Stimulated activated CD4-positive, alpha-beta T cell treated with anti-CD3 and anti-CD28 coated beads, TNF-alpha, amount 100 ng/mL, for 1 hour (primary cell): ENCODE results near the gene WNT11.
"Not testable (repeated sequence)": the region's sequence is repeated elsewhere in the genome, so short reads cannot be mapped to it uniquely, and the experiment has no call there.

Source experiments
- DNase-seq, 3 donors: peaks; one replicate each; pipeline ENCODE4 v3.0.0-alpha.2; 2020; ENCODE audit warnings: low read depth in 3 of 3, low spot score in 1 of 3

WNT11 gene

GRCh38 chr11:76203131-76203925 lies 3.0 kb downstream of the WNT11 start:
- DNase-seq: no peak

GRCh38 chr11:76201672-76202412 lies 4.5 kb downstream of the WNT11 start:
- no peak for DNase-seq

- DNase-seq: no peak
Observed at GRCh38 chr11:76201056-76201455, 5.2 kb downstream of the WNT11 start.

GRCh38 chr11:76200006-76200940 lies 6.0 kb downstream of the WNT11 start:
- no peak for DNase-seq

GRCh38 chr11:76198691-76199090 lies 7.6 kb downstream of the WNT11 start:
- DNase-seq: not testable (repeated sequence)

- no peak for DNase-seq
Observed at GRCh38 chr11:76197941-76198640, 8.2 kb downstream of the WNT11 start.

GRCh38 chr11:76197332-76197731 lies 9.0 kb downstream of the WNT11 start:
- no peak for DNase-seq

GRCh38 chr11:76196849-76197248 lies 9.5 kb downstream of the WNT11 start:
- no peak for DNase-seq

GRCh38 chr11:76194872-76195668 lies 11.2 kb downstream of the WNT11 start:
- DNase-seq: no peak

GRCh38 chr11:76193219-76193618 lies 13.1 kb downstream of the WNT11 start:
- DNase-seq: no peak

GRCh38 chr11:76190376-76190775 lies 15.9 kb downstream of the WNT11 start:
- DNase-seq: no peak

GRCh38 chr11:76189682-76190081 lies 16.6 kb downstream of the WNT11 start:
- DNase-seq: no peak

- DNase-seq: no peak
Observed at GRCh38 chr11:76188873-76189272, 17.4 kb downstream of the WNT11 start.

- DNase-seq: no peak
Observed at GRCh38 chr11:76186776-76187279, 19.5 kb downstream of the WNT11 start.

- DNase-seq: no peak
Observed at GRCh38 chr11:76185931-76186401, 20.3 kb downstream of the WNT11 start.

- no peak for DNase-seq
Observed at GRCh38 chr11:76185511-76185910, 20.8 kb downstream of the WNT11 start.

- DNase-seq: no peak
Observed at GRCh38 chr11:76184551-76184993, 21.7 kb downstream of the WNT11 start.

- DNase-seq: no peak
Observed at GRCh38 chr11:76181371-76181770, 24.9 kb downstream of the WNT11 start.

GRCh38 chr11:76179147-76179546 lies 27.2 kb downstream of the WNT11 start:
- DNase-seq: no peak
